ENCODE measurements around the gene DUSP9.

Gene DUSP9, protein sequence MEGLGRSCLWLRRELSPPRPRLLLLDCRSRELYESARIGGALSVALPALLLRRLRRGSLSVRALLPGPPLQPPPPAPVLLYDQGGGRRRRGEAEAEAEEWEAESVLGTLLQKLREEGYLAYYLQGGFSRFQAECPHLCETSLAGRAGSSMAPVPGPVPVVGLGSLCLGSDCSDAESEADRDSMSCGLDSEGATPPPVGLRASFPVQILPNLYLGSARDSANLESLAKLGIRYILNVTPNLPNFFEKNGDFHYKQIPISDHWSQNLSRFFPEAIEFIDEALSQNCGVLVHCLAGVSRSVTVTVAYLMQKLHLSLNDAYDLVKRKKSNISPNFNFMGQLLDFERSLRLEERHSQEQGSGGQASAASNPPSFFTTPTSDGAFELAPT

DNA sequence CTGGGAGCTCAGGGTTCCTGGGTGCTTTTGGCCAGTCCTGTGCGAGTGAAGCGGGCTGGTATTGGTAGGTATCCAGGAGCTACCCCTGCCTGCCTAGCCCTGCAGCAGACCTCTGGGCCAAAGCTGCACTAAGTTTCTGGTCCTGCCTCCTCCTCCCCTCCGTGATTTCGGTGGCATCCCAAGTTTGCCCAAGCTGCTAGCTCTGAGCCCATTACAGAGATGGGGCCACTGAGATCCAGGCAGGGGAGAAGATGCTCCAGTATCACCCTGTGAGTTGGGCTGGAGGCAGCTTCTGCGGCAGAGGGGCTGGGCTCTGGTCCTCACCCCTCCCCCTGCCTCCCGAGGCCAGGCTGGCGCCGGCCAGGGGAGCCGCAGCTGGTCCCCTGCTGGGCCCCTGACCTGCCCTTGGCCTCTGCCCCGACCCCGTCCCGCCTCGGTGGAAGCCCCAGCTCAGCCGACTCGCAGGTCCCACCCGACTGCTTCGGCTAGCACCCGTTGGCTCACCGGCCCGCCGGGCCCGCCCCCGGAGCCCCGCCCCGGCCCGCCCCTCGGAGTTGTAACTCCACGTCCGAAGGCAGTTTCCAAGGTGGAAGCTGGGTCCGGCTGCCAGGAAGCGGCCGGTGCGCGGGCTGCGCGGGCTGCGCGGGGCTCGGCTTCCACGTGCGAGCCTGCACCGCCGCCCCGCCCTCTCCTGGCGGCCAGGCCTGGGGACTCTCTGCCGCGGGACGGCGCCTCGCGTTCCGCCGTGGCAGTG is at the start of gene DUSP9:
Gene DUSP9 (plus strand): TSS at position 584 of the 754 bp plus-strand sequence. CDS start 751 bp downstream, outside the sequence.
- peak; percentile 16 for DNase-seq (ENCODE audit: low read depth)
- H3K4me3 ChIP-seq (replicated peaks; ENCODE audit: low read depth, low read length): no peak within 1 kb of the TSS
- TF ChIP-seq, protein P1, sequence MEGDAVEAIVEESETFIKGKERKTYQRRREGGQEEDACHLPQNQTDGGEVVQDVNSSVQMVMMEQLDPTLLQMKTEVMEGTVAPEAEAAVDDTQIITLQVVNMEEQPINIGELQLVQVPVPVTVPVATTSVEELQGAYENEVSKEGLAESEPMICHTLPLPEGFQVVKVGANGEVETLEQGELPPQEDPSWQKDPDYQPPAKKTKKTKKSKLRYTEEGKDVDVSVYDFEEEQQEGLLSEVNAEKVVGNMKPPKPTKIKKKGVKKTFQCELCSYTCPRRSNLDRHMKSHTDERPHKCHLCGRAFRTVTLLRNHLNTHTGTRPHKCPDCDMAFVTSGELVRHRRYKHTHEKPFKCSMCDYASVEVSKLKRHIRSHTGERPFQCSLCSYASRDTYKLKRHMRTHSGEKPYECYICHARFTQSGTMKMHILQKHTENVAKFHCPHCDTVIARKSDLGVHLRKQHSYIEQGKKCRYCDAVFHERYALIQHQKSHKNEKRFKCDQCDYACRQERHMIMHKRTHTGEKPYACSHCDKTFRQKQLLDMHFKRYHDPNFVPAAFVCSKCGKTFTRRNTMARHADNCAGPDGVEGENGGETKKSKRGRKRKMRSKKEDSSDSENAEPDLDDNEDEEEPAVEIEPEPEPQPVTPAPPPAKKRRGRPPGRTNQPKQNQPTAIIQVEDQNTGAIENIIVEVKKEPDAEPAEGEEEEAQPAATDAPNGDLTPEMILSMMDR (IDR thresholded peaks at IDR 0.05; ENCODE audit: low read length, missing control alignments): no peak

DNA sequence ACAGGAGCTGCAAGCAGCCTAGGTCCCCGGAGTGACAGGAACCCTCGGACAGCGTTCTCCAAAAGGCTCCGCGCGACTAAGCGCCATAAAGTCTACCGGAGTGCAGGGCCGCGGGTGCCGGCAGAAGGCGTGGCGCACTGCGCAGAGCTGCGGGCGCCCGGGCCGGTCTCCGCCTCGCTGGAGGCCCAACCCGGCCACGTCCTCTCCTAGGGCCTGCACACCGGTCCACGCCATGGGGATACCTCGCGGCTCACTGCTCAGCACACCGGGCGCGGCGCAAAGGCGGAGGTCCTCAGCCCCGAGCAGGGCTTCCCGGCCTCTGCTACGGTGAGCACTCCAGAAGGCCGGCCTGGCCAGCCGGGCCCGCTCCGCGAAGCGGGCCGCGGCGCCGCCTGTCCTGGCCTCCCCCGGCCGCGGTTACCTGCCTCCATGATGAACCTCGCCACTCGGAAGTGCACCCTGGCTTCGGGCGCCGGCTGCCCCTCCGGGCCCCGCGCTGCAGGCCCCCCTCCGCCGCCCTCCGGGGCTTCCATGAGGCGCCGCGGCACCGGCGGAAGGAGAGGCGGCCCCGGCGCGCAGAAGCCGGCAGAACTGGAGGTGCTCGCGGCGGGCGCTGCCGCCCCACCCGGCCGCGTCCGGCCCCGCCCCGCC is 48.3 kb upstream of the DUSP9 start, which contains the start of gene CCNQ:
Gene CCNQ (minus strand): TSS at position 599 of the 651 bp plus-strand sequence. CDS start 66 bp downstream, at position 533.
- peak; percentile 20 for DNase-seq (ENCODE audit: low read depth)
- TF ChIP-seq, protein P1 (IDR thresholded peaks at IDR 0.05; ENCODE audit: low read length, missing control alignments): no peak

DNA sequence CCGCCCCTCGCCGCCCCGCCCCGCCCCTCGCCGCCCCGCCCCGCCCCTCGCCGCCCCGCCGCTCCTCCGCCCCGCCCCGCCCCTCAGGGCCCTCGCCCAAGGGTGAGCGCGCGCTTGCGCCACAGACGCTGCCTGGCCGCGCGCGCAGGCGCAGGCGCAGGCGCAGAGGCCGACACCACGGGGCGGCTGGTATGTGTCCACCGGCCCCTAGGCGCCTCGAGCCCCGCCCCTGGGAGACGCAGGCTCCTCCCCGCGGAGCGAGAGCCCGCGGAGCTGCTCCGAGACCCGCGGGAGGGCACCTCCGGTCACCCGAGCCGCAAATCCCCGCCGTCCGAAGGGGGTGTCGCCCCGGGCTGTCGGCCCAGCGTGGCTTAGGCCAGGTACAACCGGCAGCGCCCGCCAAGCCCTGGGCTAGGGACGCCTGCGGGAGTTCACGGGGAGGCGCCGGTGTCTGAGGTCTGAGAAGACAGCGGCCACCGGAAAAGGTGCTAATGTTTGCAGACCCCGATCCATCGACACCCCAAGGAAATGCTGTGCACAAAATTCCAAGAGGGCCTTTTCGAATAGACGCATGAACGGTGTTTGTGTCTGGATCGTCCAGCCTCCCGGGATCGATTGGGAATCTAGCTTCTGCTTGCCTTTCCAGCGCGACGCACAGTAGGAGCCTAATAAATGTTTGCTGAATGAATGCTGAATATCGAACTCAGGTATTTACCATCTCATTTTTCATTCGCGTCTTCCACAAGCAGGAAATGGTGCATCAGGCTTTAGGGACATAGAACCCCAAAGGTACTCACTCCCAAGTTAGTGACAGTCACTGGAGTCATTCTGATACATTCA is 47.6 kb upstream of the DUSP9 start:
- TF ChIP-seq, protein P1 (IDR thresholded peaks at IDR 0.05; ENCODE audit: low read length, missing control alignments): no peak
- DNase-seq (ENCODE audit: low read depth): peak; percentile 87
- H3K4me3 ChIP-seq (replicated peaks; ENCODE audit: low read depth, low read length): peak overlapping the region; percentile 68

More for the DNA sequence above, 48.3 kb upstream of the DUSP9 start, which contains the start of gene CCNQ:
- peak within 1 kb of the TSS; percentile 68 for H3K4me3 ChIP-seq (replicated peaks; ENCODE audit: low read depth, low read length)

- DNase-seq (ENCODE audit: low read depth): peak; percentile 6
- peak overlapping the region; percentile 68 for H3K4me3 ChIP-seq (replicated peaks; ENCODE audit: low read depth, low read length)
- TF ChIP-seq, protein P1 (IDR thresholded peaks at IDR 0.05; ENCODE audit: low read length, missing control alignments): no peak
Observed at GRCh38 chrX:153600032-153600373, 47.0 kb upstream of the DUSP9 start.

- no peak for DNase-seq (ENCODE audit: low read depth)
- no peak overlapping the region for H3K4me3 ChIP-seq (replicated peaks; ENCODE audit: low read depth, low read length)
- TF ChIP-seq, protein P1 (IDR thresholded peaks at IDR 0.05; ENCODE audit: low read length, missing control alignments): no peak
Observed at GRCh38 chrX:153600921-153601320, 46.1 kb upstream of the DUSP9 start.

GRCh38 chrX:153601511-153602110 is 45.4 kb upstream of the DUSP9 start:
- TF ChIP-seq, protein P1 (IDR thresholded peaks at IDR 0.05; ENCODE audit: low read length, missing control alignments): no peak
- H3K4me3 ChIP-seq (replicated peaks; ENCODE audit: low read depth, low read length): no peak overlapping the region
- DNase-seq (ENCODE audit: low read depth): no peak

Data from fibroblast of pulmonary artery (primary cell).